GM06990 (cell line): Measurements from ENCODE around the gene ZBTB11.

ENCODE experiments used
- DNase-seq: peaks from one replicate; pipeline ENCODE4 v3.0.0-alpha.2; 2011; ENCODE audit not compliant: insufficient read length; ENCODE audit errors: extremely low read depth
- H3K27me3 ChIP-seq: replicated peaks from 2 replicates; pipeline ENCODE4 v1.6.0; 2011; ENCODE audit warnings: low read length; ENCODE audit not compliant: control insufficient read depth, insufficient read depth
- H3K36me3 ChIP-seq: 2 replicates; pipeline ENCODE4 v1.5.1; 2011; ENCODE audit warnings: low read length; ENCODE audit not compliant: control insufficient read depth, insufficient read depth
- H3K4me3 ChIP-seq: replicated peaks from 2 replicates; pipeline ENCODE4 v1.5.1; 2011; ENCODE audit warnings: low read depth, mild to moderate bottlenecking, control low read depth, low read length
- CTCF ChIP-seq: IDR thresholded peaks from 2 replicates; pipeline ENCODE4 v1.5.1; 2011; ENCODE audit warnings: low read length, control low read depth, mild to moderate bottlenecking, inconsistent platforms; ENCODE audit not compliant: insufficient read depth, poor library complexity, severe bottlenecking

ZBTB11 gene

GRCh38 chr3:101660714-101661113 lies 16.2 kb downstream of the ZBTB11 start:
- peaks cover 7% of the 10 kb centered on the region for H3K36me3 ChIP-seq
- H3K27me3 ChIP-seq = no peaks in the 10 kb centered on the region
- no peak for DNase-seq
- H3K4me3 ChIP-seq = no peak overlapping the region
- TF ChIP-seq CTCF = no peak

- no peak for DNase-seq
- no peak overlapping the region for H3K4me3 ChIP-seq
- H3K36me3 ChIP-seq = peaks cover 3% of the 10 kb centered on the region
- no peak for TF ChIP-seq CTCF
- no peaks in the 10 kb centered on the region for H3K27me3 ChIP-seq
These were observed 20.3 kb downstream of the ZBTB11 start for GRCh38 chr3:101656651-101657050.

- no peaks in the 10 kb centered on the region for H3K27me3 ChIP-seq
- DNase-seq = no peak
- H3K4me3 ChIP-seq = no peak overlapping the region
- TF ChIP-seq CTCF = no peak
- peaks cover 5% of the 10 kb centered on the region for H3K36me3 ChIP-seq
These were observed 30.2 kb downstream of the ZBTB11 start for GRCh38 chr3:101646726-101647125.

GRCh38 chr3:101643861-101644613 lies 32.9 kb downstream of the ZBTB11 start:
- no peak overlapping the region for H3K4me3 ChIP-seq
- no peak for DNase-seq
- H3K36me3 ChIP-seq = peaks cover 2% of the 10 kb centered on the region; the same call in 1 of the 2 replicates
- TF ChIP-seq CTCF = no peak
- H3K27me3 ChIP-seq = no peaks in the 10 kb centered on the region

GRCh38 chr3:101643009-101643844 lies 33.7 kb downstream of the ZBTB11 start:
- no peaks in the 10 kb centered on the region for H3K36me3 ChIP-seq
- TF ChIP-seq CTCF = no peak
- no peak for DNase-seq
- H3K4me3 ChIP-seq = no peak overlapping the region
- H3K27me3 ChIP-seq = no peaks in the 10 kb centered on the region
